Vagina (tissue), 2 donors: ENCODE data around the gene NDUFAF5.

ENCODE experiments used
- CTCF ChIP-seq, 3 experiments: fragments of 450-650 bp in 2 of 3; fragments of 200-600 bp in 1 of 3; sonication (generic) in 1 of 3; IDR thresholded peaks; one replicate each; pipeline ENCODE4 v1.5.1; 2017 to 2019; ENCODE audit warnings: antibody characterized with exemption in 3 of 3, mild to moderate bottlenecking in 2 of 3, moderate library complexity in 2 of 3
- POLR2A ChIP-seq, 2 donors: fragments of 450-650 bp; IDR thresholded peaks; one replicate each; pipeline ENCODE4 v1.6.1; 2017; ENCODE audit warnings: antibody characterized with exemption in 2 of 2, mild to moderate bottlenecking in 2 of 2, moderate library complexity in 2 of 2
- POLR2AphosphoS5 ChIP-seq, 2 donors: sonication (generic); formaldehyde crosslinking; IDR thresholded peaks; one replicate each; pipeline ENCODE4 v1.9.0; 2017; ENCODE audit warnings: antibody characterized with exemption in 2 of 2, mild to moderate bottlenecking in 2 of 2, low read depth in 1 of 2; ENCODE audit not compliant: insufficient read depth in 1 of 2

- TF ChIP-seq CTCF (IDR thresholded peaks at IDR 0.05), result peak in 1 of 3 experiments; percentile 5
- TF ChIP-seq POLR2A (IDR thresholded peaks at IDR 0.05), result no peak
- no peak for TF ChIP-seq POLR2AphosphoS5 (IDR thresholded peaks at IDR 0.05; ENCODE audit: insufficient read depth in 1 of 2, low read depth in 1 of 2)
Observed at GRCh38 chr20:13788167-13788834, 3.5 kb downstream of the NDUFAF5 start.
